ENCODE results near the gene KNCN.

Gene KNCN

DNA sequence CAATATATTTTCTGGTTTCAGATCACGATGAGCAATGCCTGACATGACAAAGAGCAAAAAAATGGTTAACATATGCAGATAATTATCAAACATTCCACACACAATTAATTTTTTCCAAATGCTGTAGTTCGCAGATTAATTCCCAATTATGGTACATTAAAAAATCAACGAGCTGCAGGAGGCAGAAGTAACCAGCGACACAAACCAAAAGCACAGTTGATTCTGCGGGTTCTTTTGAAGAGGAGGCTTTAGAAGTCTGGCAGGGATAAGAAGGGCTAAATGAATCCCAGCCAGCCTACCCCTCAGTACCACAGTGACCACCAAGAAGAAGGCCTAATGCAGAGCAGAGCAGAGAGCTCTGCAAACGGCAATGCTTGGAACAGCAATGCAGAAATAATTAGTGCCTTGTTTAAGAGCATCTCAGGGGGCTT, 17.0 kb upstream of the KNCN start:
- no peak for DNase-seq (ENCODE audit: low spot score)

DNA sequence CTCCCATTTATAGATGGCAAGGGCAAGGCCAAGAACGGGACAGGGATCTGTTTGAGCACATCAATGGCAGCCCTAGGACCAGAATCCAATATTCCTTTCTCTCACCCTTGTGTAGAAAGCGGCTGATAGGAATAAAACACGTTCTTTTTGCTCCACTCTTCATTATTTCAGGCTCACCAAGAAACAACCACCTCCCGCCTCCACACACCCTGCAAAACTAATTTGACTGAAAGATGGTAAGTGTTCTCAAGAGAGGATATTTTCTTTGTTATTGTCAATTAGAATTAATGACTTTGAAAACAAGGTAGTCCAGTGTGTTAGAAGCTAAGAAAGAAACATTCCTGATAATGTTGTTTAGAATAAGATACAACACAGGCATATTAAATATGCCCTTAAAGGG, 11.9 kb upstream of the KNCN start:
- no peak for DNase-seq (ENCODE audit: low spot score)

DNA sequence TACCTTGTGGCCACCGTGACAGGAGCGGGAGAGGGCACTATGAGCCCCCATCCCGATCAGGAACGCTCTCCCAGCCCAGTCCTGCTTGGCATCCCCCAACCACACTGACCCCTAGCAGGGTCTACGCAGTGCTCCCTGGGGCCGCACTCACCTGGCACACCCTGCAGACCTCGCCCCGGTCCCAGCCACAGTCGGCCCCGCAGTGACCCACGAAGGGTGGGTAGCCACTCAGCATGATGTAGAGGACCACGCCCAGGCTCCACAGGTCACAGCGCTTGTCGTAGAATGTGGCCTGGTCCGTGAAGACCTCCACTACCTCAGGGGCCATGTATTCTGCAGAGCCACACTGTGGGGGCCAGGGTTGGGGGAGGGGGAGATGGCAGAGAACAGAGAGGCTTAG, 11.1 kb upstream of the KNCN start:
- no peak for DNase-seq (ENCODE audit: low spot score)

- DNase-seq (ENCODE audit: low spot score) = no peak
Observed at GRCh38 chr1:46558966-46559365, 7.5 kb upstream of the KNCN start.

DNA sequence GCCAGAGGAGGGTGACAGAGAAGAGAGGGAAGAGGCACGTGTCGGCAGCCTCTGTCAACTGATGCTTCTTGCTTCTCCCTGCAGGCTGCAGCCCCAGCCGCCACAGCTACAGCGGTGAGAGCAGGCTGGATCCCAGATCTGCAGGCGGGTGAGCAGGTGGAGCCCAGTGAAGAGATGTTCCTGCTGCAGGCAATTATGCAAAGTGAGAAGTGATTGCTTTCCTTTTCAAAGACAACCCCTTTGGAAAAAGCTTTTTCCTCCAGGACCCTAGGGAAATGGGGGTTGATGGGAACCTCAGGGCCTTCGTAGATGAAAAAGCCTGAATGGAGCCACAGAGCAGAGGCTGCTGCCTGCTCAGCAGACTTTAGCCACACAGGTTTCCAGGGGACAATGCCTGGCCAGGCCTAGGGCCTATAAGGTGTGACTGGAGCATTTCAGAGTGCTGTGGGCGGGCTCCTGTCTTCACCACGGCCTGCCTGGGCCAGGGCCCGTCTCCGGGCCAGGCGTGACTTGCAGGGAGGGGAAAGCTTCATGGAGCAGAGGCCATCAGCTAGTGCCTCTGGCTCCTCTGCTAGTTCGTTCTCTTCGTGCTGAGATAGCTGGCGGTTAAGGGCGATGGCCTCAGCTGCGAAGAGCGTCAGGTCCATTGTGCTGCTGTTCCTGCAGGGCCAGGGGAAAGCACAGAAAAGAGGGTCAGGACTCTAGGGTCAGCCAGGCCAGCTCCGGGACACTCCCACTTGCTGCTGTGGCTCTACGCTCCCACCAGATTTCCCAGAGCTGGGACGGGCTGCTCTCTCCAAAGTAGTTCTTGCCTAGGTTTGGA, 6.9 kb upstream of the KNCN start:
- DNase-seq (ENCODE audit: low spot score) = no peak

- no peak for DNase-seq (ENCODE audit: low spot score)
Observed at GRCh38 chr1:46557403-46557802, 6.0 kb upstream of the KNCN start.

DNA sequence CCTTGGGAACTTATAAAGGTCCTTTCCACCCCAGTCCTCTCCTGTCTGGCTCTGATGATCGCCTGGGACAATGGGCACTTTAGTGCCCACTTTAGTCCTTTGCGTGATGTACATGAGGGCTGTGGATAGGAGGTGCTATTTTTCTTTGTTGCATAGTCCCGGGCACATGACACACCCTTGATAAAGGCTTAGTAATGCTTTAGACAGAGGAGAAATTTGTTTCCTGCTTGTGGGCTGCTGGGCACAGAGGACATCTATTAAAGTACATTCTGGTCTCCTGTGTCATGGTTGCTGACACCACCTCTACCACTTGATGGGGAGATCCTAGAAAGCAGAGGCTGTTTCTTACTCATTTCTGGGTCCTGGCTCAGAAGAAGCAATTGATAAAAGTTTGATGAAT, 5.4 kb upstream of the KNCN start:
- DNase-seq (ENCODE audit: low spot score) = peak; percentile 55

DNA sequence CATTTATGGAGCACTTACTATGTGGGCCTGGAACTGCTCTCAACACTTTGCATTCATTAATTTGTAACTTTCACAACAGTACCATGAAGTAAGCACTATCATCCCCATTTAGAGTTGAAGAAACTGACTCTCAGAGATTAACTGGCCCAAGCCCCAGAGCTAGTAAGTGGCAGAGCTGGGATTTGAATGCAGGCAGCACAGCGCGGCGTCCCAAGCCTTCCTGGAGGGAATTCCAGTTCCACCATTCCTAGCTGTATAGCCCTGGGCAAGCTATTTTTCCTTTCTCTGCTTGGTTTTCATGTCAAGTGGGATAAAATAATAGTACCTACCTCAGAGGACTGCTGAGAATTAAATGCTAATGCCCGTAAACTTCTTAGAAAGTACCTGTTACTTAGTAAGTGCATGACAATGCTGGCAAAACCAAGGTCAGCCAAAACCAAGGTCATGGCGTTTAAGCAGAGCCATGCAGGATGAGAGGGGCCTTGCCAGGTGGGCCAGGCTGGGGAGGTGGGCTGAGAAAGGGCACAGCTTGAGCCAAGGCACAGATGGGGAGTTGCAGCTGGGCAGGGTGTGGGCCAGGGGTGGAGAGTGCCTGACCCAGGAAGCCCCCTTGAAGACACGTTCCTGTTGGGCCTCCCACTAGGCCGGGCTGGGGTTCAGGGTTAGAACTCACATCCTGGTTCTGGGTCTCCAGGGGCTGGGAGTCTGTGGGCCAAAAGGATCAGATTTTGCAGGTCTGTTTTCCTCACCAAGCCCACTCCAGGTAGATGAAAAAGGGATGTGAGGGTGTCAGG, 4.6 kb upstream of the KNCN start:
- DNase-seq (ENCODE audit: low spot score) = no peak

- DNase-seq (ENCODE audit: low spot score) = no peak
Observed at GRCh38 chr1:46554597-46555381, 3.3 kb upstream of the KNCN start.

- no peak for DNase-seq (ENCODE audit: low spot score)
Observed at GRCh38 chr1:46554236-46554596, 2.8 kb upstream of the KNCN start.

GRCh38 chr1:46553506-46553905, 2.1 kb upstream of the KNCN start:
- DNase-seq (ENCODE audit: low spot score) = no peak

GRCh38 chr1:46552357-46553237, 1.1 kb upstream of the KNCN start:
- DNase-seq (ENCODE audit: low spot score) = no peak

DNA sequence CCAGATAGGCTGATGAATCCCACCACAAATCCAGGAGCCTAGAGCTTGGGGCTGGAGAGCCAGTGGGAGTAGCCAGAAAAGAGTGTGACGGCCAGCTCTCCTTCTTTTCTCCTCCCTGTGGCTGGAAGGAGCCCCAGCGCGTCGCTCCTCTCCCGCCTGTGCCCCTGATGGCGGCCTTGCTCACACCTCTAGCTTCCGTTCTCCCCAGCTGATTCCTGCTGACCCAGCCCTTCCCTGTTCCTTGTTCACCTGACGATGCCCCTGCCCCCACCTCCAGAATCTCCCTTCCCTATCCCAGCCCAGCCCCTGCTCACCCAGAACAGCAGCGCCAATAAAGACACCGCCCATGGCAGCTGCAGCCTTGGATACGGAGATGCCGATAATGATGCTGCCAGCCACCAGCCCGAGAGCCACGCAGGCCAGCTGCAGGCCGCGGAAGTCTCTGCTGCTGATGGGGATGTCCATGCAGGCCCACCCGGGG, 656 bp downstream of the KNCN start:
- DNase-seq (ENCODE audit: low spot score) = no peak

- peak; percentile 84 for DNase-seq (ENCODE audit: low spot score)
Observed at GRCh38 chr1:46549697-46550681, 1.5 kb downstream of the KNCN start.

GRCh38 chr1:46547481-46548383, 3.7 kb downstream of the KNCN start:
- DNase-seq (ENCODE audit: low spot score) = peak; percentile 67

GRCh38 chr1:46546210-46546609, 5.2 kb downstream of the KNCN start:
- no peak for DNase-seq (ENCODE audit: low spot score)

DNA sequence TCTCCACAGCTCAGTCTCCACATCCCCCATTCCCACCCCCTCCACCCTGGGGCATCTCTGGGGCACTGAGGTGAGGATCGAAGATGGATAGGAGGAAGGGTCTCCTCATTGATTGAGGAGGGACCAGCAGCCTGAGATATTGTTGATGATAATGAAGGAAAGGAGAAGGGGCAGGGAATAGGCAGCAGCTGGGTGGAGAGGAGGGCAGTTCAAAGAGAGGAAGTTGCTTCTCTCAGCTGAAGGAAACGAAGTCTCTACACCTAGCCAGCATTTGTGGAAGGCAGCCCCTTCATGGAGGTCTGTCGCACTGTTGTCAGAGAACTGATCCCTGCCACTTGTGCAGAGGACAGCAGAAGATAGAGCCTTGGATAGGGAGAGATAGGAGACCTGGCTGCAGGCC, 5.7 kb downstream of the KNCN start:
- no peak for DNase-seq (ENCODE audit: low spot score)

DNA sequence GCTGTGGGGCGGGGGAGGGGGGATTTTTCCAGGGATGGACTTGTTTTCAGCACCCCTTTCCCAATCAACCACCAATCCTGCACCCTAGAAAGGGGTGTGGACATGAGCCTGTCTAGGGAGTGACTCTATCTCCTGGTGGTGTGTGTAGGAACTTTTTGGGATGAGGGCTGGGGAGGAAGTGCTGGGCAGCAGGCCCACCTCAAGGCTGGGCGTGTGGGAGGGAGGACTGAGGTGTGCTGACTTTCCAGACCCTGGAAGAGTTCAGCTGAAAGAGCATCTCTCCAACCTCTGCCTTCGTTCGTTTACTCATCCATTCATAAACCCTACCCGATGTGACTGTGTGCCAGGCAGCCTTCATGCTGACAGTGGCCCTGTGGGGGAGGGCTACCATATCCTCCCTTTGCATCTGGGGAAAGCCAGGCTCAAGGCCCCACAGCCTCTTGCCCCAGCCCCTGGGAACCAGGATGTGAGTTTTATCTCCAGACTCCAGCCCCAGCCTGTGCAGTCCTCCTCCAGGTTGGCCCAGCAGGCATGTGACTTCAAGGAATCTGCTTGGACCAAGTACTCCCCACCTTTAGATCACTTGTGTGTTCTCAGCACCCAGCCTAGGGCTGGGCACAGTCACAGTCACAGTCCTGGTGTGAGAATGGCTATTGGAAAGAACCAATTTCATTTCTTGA, 6.7 kb downstream of the KNCN start:
- DNase-seq (ENCODE audit: low spot score) = no peak

All from hepatic stellate cell (primary cell).